ENCODE results near the gene DNASE1.

DNA sequence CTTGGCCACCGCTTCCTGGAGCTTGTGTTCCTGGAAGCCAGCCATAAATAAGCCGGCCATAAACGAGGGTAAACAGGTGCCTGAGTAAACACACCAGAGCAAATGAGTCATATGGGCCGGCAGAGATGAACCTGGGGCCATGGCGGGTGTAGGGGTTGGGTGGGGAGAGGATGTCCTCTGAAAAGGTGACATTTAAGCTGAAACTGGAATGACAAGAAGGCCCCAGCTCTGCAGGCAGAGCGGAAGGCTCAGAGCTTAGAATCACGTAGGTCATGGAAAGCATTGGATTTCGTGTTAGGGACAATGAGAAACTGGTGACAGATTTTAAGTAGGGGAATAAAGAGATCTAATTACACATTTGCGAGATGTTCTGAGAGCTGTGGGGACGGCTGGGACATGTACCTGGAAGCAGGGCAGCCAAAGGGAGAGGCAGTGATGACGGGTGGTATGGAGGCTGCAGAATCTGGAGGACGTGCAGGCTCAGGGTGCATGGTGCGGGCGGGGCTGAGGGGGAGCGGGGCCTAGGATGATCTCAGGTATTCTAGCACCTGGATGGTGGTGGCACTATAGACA lies 8.1 kb upstream of the DNASE1 start:
- TF ChIP-seq CTCF (IDR thresholded peaks at IDR 0.05; ENCODE audit: poor library complexity, severe bottlenecking) (no peak), MXI1 (conservative IDR thresholded peaks at IDR 0.05; ENCODE audit: poor library complexity, severe bottlenecking) (no peak), RAD21 (conservative IDR thresholded peaks at IDR 0.05) (no peak), EZH2 (IDR thresholded peaks at IDR 0.05; ENCODE audit: borderline replicate concordance, insufficient read depth, low read length, poor library complexity, severe bottlenecking) (no peak), EP300 (conservative IDR thresholded peaks at IDR 0.05; ENCODE audit: poor library complexity, severe bottlenecking) (no peak), TAF1 (IDR thresholded peaks at IDR 0.05; ENCODE audit: low read depth) (no peak)
- TF ChIP-seq, protein P1, sequence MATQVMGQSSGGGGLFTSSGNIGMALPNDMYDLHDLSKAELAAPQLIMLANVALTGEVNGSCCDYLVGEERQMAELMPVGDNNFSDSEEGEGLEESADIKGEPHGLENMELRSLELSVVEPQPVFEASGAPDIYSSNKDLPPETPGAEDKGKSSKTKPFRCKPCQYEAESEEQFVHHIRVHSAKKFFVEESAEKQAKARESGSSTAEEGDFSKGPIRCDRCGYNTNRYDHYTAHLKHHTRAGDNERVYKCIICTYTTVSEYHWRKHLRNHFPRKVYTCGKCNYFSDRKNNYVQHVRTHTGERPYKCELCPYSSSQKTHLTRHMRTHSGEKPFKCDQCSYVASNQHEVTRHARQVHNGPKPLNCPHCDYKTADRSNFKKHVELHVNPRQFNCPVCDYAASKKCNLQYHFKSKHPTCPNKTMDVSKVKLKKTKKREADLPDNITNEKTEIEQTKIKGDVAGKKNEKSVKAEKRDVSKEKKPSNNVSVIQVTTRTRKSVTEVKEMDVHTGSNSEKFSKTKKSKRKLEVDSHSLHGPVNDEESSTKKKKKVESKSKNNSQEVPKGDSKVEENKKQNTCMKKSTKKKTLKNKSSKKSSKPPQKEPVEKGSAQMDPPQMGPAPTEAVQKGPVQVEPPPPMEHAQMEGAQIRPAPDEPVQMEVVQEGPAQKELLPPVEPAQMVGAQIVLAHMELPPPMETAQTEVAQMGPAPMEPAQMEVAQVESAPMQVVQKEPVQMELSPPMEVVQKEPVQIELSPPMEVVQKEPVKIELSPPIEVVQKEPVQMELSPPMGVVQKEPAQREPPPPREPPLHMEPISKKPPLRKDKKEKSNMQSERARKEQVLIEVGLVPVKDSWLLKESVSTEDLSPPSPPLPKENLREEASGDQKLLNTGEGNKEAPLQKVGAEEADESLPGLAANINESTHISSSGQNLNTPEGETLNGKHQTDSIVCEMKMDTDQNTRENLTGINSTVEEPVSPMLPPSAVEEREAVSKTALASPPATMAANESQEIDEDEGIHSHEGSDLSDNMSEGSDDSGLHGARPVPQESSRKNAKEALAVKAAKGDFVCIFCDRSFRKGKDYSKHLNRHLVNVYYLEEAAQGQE (IDR thresholded peaks at IDR 0.05; ENCODE audit: borderline replicate concordance): no peak

All from neural cell (in vitro differentiated cells).